Transverse colon (tissue), 4 donors: ENCODE measurements around the gene ATG5. TPM values are rescaled to one million over a fixed set of nuclear protein-coding genes. Genes with fewer than 3 reads are reported as not detected.
A peak's percentile ranks its signal among the peaks of the same experiment; 100 is the strongest.

ENCODE experiments used
- DNase-seq: peaks from one replicate; pipeline ENCODE4 v3.0.0-alpha.2; 2019
- H3K27ac ChIP-seq, 4 donors: fragments of 200-600 bp; sonication (generic); 2 replicates each; pipeline ENCODE4 v1.5.1; 2016 to 2018; ENCODE audit warnings: inconsistent platforms in 4 of 4
- H3K27me3 ChIP-seq: fragments of 200-600 bp; sonication (generic); 2 replicates; pipeline ENCODE4 v1.5.1; 2017; ENCODE audit warnings: inconsistent platforms
- H3K36me3 ChIP-seq, 4 donors: fragments of 200-600 bp; sonication (generic); 2 replicates each; pipeline ENCODE4 v1.5.1; 2017 to 2019; ENCODE audit warnings: inconsistent platforms in 4 of 4
- H3K4me1 ChIP-seq, 4 donors: fragments of 200-600 bp; sonication (generic); 2 replicates each; pipeline ENCODE4 v1.5.1; 2017 to 2020; ENCODE audit warnings: inconsistent platforms in 4 of 4
- H3K4me3 ChIP-seq, 4 donors: fragments of 200-600 bp; sonication (generic); 1 replicate in 1 of 4; 2 replicates in 3 of 4; pipeline versions ENCODE4 v1.5.1 to v1.6.1; 2017 to 2019; ENCODE audit warnings: inconsistent platforms in 4 of 4
- H3K9me3 ChIP-seq, 2 donors: fragments of 200-600 bp; sonication (generic); 2 replicates each; pipeline ENCODE4 v1.5.1; 2017 to 2019; ENCODE audit warnings: inconsistent platforms in 2 of 2
- CTCF ChIP-seq, 5 experiments: fragments of 200-600 bp in 3 of 5; fragments of 450-650 bp in 2 of 5; sonication (generic) in 3 of 5; IDR thresholded peaks; 1 replicate in 2 of 5; 2 replicates in 3 of 5; pipeline ENCODE4 v1.5.1; 2016 to 2017; ENCODE audit warnings: antibody characterized with exemption in 5 of 5, inconsistent platforms in 3 of 5, mild to moderate bottlenecking in 2 of 5, moderate library complexity in 1 of 5
- EP300 ChIP-seq: sonication (generic); formaldehyde crosslinking; IDR thresholded peaks from one replicate; pipeline ENCODE4 v1.6.1; 2017; ENCODE audit warnings: antibody characterized with exemption, low read depth
- POLR2A ChIP-seq: fragments of 450-650 bp; IDR thresholded peaks from one replicate; pipeline ENCODE4 v1.6.1; 2016; ENCODE audit warnings: antibody characterized with exemption, mild to moderate bottlenecking, moderate library complexity
- POLR2AphosphoS5 ChIP-seq, 3 donors: sonication (generic); formaldehyde crosslinking; IDR thresholded peaks; one replicate each; pipeline ENCODE4 v1.6.1; 2016; ENCODE audit warnings: antibody characterized with exemption in 3 of 3
- WGBS, 2 donors: methylation state at CpG; one replicate each; pipeline ENCODE4 v1.1.5; 2018; ENCODE audit warnings: low coverage in 1 of 2; 5-methylcytosine and 5-hydroxymethylcytosine counted together
- in situ Hi-C, 4 donors: fragments of 200-750 bp; cut with MboI; loops; one replicate each; pipeline versions ENCODE4 v1.15.0 to v1.15.1; 2017; ENCODE audit warnings: low sequenced_read_pairs in 3 of 4, low pct_ligation_motif_present in 1 of 4, low pct_unique_long_range_greater_than_20kb in 1 of 4
- intact Hi-C: fragments of 100-400 bp; cut with DNase I; formaldehyde crosslinking; loops from one replicate; pipeline ENCODE4 v1.15.1; 2023; ENCODE audit warnings: low total_unique reads
- total RNA-seq, 4 donors: library from RNA; depleted of rRNA; stranded (reverse); fragments of >200 nt; gene quantifications; one replicate each; pipeline ENCODE4 v1.1.0, GENCODE V29; 2016

The ATG5 gene
- total RNA-seq, 4 donors from 2014 or later, result 21.7 to 56.4 (median 44.9) TPM

GRCh38 chr6:106168097-106168888, 157.3 kb downstream of the ATG5 start:
- WGBS, 2 donors, result 88 to 97% methylated on average over 7 to 15 of the region's 15 CpGs
- Histone ChIP-seq H3K9me3 (no peaks in the 10 kb centered on the region), H3K4me3 (no peak overlapping the region), H3K4me1 (no peaks in the 10 kb centered on the region), H3K27me3 (no peaks in the 10 kb centered on the region), H3K36me3 (no peaks in the 10 kb centered on the region), H3K27ac (peak overlapping the region in 1 of 4 donors; percentile 22)
- in situ Hi-C loops, result no loop called here
- no peak for DNase-seq
- intact Hi-C loops, result no loop called here
- TF ChIP-seq POLR2AphosphoS5 (IDR thresholded peaks at IDR 0.05) (no peak), POLR2A (no peak), EP300 (no peak), CTCF (IDR thresholded peaks at IDR 0.05) (no peak)

GRCh38 chr6:106167096-106167814, 158.3 kb downstream of the ATG5 start:
- TF ChIP-seq POLR2AphosphoS5 (IDR thresholded peaks at IDR 0.05) (no peak), CTCF (IDR thresholded peaks at IDR 0.05) (no peak), POLR2A (no peak), EP300 (no peak)
- WGBS, 2 donors, result 70 to 83% methylated on average over 5 to 6 of the region's 6 CpGs
- peak overlapping the region in 1 of 4 donors; percentile 27 for H3K27ac ChIP-seq
- H3K4me3 ChIP-seq, result no peak overlapping the region
- H3K36me3 ChIP-seq, result no peaks in the 10 kb centered on the region
- H3K27me3 ChIP-seq, result no peaks in the 10 kb centered on the region
- no peak for DNase-seq
- in situ Hi-C loops (no loop called here), intact Hi-C loops (no loop called here)
- H3K9me3 ChIP-seq, result no peaks in the 10 kb centered on the region
- peaks cover 0 to 6% (median 0%) of the 10 kb centered on the region in 4 donors for H3K4me1 ChIP-seq

DNA sequence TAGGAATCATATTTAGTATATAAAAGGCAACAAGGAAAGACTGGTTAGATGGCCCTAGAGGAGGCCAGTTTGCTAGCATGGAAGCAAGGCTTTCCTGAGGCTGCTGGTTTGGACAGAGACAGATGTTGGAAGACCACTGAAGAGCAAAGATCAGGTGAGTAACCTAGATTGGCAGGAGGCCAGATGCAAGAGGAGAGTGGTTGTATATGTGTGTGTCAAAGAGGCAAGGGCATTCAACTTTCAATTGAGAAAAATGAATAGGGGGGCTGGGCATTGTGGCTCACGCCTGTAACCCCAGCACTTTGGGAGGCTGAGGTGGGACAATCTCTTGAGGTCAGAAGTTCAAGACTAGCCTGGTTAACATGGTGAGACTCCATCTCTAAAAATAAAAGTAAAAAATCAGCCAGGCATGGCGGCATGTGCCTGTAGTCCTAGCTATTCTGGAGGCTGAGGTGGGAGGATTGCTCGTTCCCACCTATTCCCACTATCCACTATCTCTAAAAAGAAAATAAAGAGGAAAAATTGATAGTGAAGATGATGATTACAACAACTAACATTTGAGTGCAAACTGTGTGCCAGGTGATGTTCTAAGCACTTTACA, 159.6 kb downstream of the ATG5 start:
- H3K4me3 ChIP-seq, result no peak overlapping the region
- H3K9me3 ChIP-seq, result no peaks in the 10 kb centered on the region
- in situ Hi-C loops, result no loop called here
- 86 to 90% methylated on average over 3 of the region's 3 CpGs for WGBS, 2 donors
- intact Hi-C loops, result no loop called here
- H3K4me1 ChIP-seq, result peaks cover 0 to 6% (median 0%) of the 10 kb centered on the region in 4 donors
- DNase-seq, result no peak
- TF ChIP-seq CTCF (IDR thresholded peaks at IDR 0.05) (no peak), POLR2AphosphoS5 (IDR thresholded peaks at IDR 0.05) (no peak), POLR2A (no peak), EP300 (no peak)
- no peaks in the 10 kb centered on the region for H3K27me3 ChIP-seq
- H3K27ac ChIP-seq, result peak overlapping the region in 1 of 4 donors; percentile 27
- no peaks in the 10 kb centered on the region for H3K36me3 ChIP-seq
